Heart right ventricle (tissue), 16 donors: ENCODE data around the gene DNTT. TPM values are rescaled to one million over a fixed set of nuclear protein-coding genes. Genes with fewer than 3 reads are reported as not detected.

Experiments used
- ATAC-seq, 8 donors: fragments of 200-7000 bp; cut with Tn5 transposase; one replicate each; pipeline ENCODE4 v1.9.1; 2020; ENCODE audit warnings: mild to moderate bottlenecking in 8 of 8, moderate library complexity in 8 of 8, moderate number of reproducible peaks in 1 of 8
- DNase-seq, 2 donors: peaks; one replicate each; pipeline ENCODE4 v3.0.0-alpha.2; 2020
- H3K27ac ChIP-seq, 10 donors: fragments of 200-600 bp; sonication (generic) in 2 of 10; one replicate each; pipeline versions ENCODE4 v1.5.0 to v1.8.0; 2020 to 2022; ENCODE audit warnings: mild to moderate bottlenecking in 3 of 10
- H3K27me3 ChIP-seq, 7 donors: fragments of 200-600 bp; one replicate each; pipeline ENCODE4 v1.8.0; 2021 to 2022; ENCODE audit warnings: mild to moderate bottlenecking in 2 of 7
- H3K36me3 ChIP-seq, 9 donors: fragments of 200-600 bp; sonication (generic) in 1 of 9; one replicate each; pipeline versions ENCODE4 v1.5.0 to v1.8.0; 2020 to 2022; ENCODE audit warnings: mild to moderate bottlenecking in 2 of 9
- H3K4me1 ChIP-seq, 9 donors: fragments of 200-600 bp; sonication (generic) in 1 of 9; one replicate each; pipeline versions ENCODE4 v1.5.0 to v1.8.0; 2020 to 2022; ENCODE audit warnings: mild to moderate bottlenecking in 4 of 9
- H3K4me3 ChIP-seq, 10 donors: fragments of 200-600 bp; sonication (generic) in 2 of 10; one replicate each; pipeline versions ENCODE4 v1.5.0 to v1.8.0; 2020 to 2022; ENCODE audit warnings: mild to moderate bottlenecking in 7 of 10, moderate library complexity in 2 of 10
- H3K9me3 ChIP-seq, 11 donors: fragments of 200-600 bp in 10 of 11; sonication (generic) in 2 of 11; one replicate each; pipeline versions ENCODE4 v1.5.0 to v1.8.0; 2013 to 2022; ENCODE audit warnings: mild to moderate bottlenecking in 2 of 11, control low read depth in 1 of 11, moderate library complexity in 1 of 11
- CTCF ChIP-seq, 9 donors: fragments of 200-600 bp; sonication (generic) in 2 of 9; IDR thresholded peaks; one replicate each; pipeline versions ENCODE4 v1.5.0 to v1.8.0; 2021 to 2022; ENCODE audit warnings: antibody characterized with exemption in 9 of 9, mild to moderate bottlenecking in 5 of 9, moderate library complexity in 1 of 9
- WGBS, 2 donors: extraction: QIAGEN DNeasy Blood & Tissue Kit; methylation state at CpG; one replicate each; pipeline ENCODE4 v1.1.7; 2013; ENCODE audit warnings: inconsistent platforms in 1 of 2; 5-methylcytosine and 5-hydroxymethylcytosine counted together
- intact Hi-C, 10 donors: fragments of 100-400 bp; cut with DNase I; formaldehyde crosslinking; loops; one replicate each; pipeline versions ENCODE4 v1.11.1 to v1.14.2; 2022
- long read RNA-seq, 3 donors: library from polyadenylated mRNA; unstranded; transcript quantifications; one replicate each; pipeline ENCODE4 v2.0.0, GENCODE V29; 2020 to 2021
- polyA plus RNA-seq, 2 donors: library from polyadenylated mRNA; stranded (reverse); fragments of 200-250 nt; gene quantifications; one replicate each; pipeline ENCODE4 v1.2.3, GENCODE V29; 2013
- total RNA-seq, 10 donors: library from RNA; stranded (reverse); fragmentation: NEBNext Ultra II Directional in 3 of 10; extraction: Animal tissue kit (Norgen Biotek cat#: 25700) in 3 of 10; gene quantifications; one replicate each; pipeline versions ENCODE4 v1.2.1 to v1.2.4, GENCODE V29; 2021 to 2023
- donor health status: Arrhythmogenic right ventricular cardiomyopathy.
- donor health status: ischemic (EF 13 %, LVEDD 7.1; RV severe dilation, severe dysfunction).
- donor health status: healthy with polysubstance abuse.
- donor health status: DM: no; HTN: yes; CAD: no.
- donor health status: DM: no; HTN: no; CAD: no.
- donor health status: ischemic (EF 25% LVEDD 6.9; RV normal size, moderate dysfunction).
- donor health status: ischemic (EF 25% LVEDD 5.7; RV mildly dilated, moderate dysfunction).
- donor health status: healthy.
- donor health status: DM: yes; HTN: yes; CAD: no.
- donor health status: Ischemic cardiomyopathy.
- donor health status: ischemic (EF 35%, LVEDD 5.7; RV mildly dilated, moderate dysfunction).
- donor health status: nonischemic (EF 11% LVEDD 7.7; RV severe dilation, severe dysfunction).
- donor health status: DM: yes; HTN: yes; CAD: no.
- donor health status: PGD.
- donor health status: ischemic (EF 29% LVEDD 5.4; RV normal size, mild dysfunction).
- donor health status: nonischemic (EF 23%, LVEDD 6.1; RV moderate dilation, normal function).

DNTT gene
- total RNA-seq (not detected), polyA plus RNA-seq (not detected)
- long read RNA-seq, donor 1 = 0 reads
- long read RNA-seq, donor 2 = 0 reads
- long read RNA-seq, donor 3 = 0 reads

- Histone ChIP-seq H3K36me3 (no peaks in the 10 kb centered on the region), H3K27ac (no peak within 1 kb of the TSS), H3K4me1 (peaks cover 0 to 15% (median 5%) of the 10 kb centered on the region in 9 donors), H3K27me3 (peaks cover 0 to 19% (median 4%) of the 10 kb centered on the region in 7 donors), H3K9me3 (no peaks in the 10 kb centered on the region), H3K4me3 (no peak within 1 kb of the TSS)
- TF ChIP-seq CTCF (IDR thresholded peaks at IDR 0.05) = no peak
- DNase-seq = no peak
- intact Hi-C loops = no loop called here
- WGBS, 2 donors = 81 to 86% methylated on average over 8 of the region's 8 CpGs
- ATAC-seq = no peak
Measured at GRCh38 chr10:96304230-96304629, at the start of gene DNTT. Gene DNTT (plus strand): TSS chr10:96304434. CDS start chr10:96304498, 64 bp downstream.

- Histone ChIP-seq H3K27me3 (peaks cover 0 to 8% (median 0%) of the 10 kb centered on the region in 7 donors), H3K27ac (no peak overlapping the region), H3K4me1 (peaks cover 0 to 30% (median 7%) of the 10 kb centered on the region in 9 donors), H3K4me3 (no peak overlapping the region), H3K9me3 (no peaks in the 10 kb centered on the region), H3K36me3 (no peaks in the 10 kb centered on the region)
- WGBS, 2 donors = 80 to 90% methylated on average over 5 of the region's 5 CpGs
- no peak for TF ChIP-seq CTCF (IDR thresholded peaks at IDR 0.05)
- no peak for ATAC-seq
- intact Hi-C loops = no loop called here
- no peak for DNase-seq
Measured at GRCh38 chr10:96254976-96255375, 49.3 kb upstream of the DNTT start.

GRCh38 chr10:96255549-96256333, 48.5 kb upstream of the DNTT start:
- H3K27ac ChIP-seq = no peak overlapping the region
- ATAC-seq = no peak
- intact Hi-C loops = no loop called here
- H3K4me1 ChIP-seq = peaks cover 0 to 34% (median 7%) of the 10 kb centered on the region in 9 donors
- peaks cover 0 to 8% (median 0%) of the 10 kb centered on the region in 7 donors for H3K27me3 ChIP-seq
- TF ChIP-seq CTCF (IDR thresholded peaks at IDR 0.05) = no peak
- H3K36me3 ChIP-seq = no peaks in the 10 kb centered on the region
- DNase-seq = no peak
- no peak overlapping the region for H3K4me3 ChIP-seq
- no peaks in the 10 kb centered on the region for H3K9me3 ChIP-seq
- 70 to 75% methylated on average over 6 of the region's 6 CpGs for WGBS, 2 donors

DNA sequence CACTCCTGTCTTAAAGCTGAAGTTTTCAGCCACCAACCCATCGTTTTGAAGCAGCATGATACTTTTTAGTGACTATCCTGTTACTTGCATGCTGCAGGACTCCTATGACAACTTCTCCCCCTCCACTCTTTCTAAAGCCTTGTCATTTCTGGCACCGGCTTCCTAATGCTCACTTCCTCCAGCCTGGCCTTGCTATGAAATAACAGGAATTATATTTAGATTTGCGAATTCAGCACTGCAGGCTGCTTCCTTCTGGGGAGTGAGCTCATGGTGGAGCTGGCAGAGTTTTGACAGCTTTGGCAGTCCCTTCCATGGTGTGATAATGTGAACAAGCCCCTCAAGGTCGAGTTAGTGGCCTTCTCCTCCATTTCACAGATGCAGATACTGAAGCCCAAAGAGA, 46.3 kb upstream of the DNTT start:
- peaks cover 0 to 34% (median 7%) of the 10 kb centered on the region in 9 donors for H3K4me1 ChIP-seq
- no peaks in the 10 kb centered on the region for H3K9me3 ChIP-seq
- H3K36me3 ChIP-seq = no peaks in the 10 kb centered on the region
- no peak overlapping the region for H3K4me3 ChIP-seq
- peak overlapping the region in 2 of 10 donors; percentile 16 to 70 for H3K27ac ChIP-seq
- DNase-seq = peak; percentile 18 to 48
- H3K27me3 ChIP-seq = peaks cover 0 to 5% (median 0%) of the 10 kb centered on the region in 7 donors
- peak; percentile 63 to 90 (median 78) for ATAC-seq
- WGBS, 2 donors = 8 to 12% methylated on average over 4 of the region's 4 CpGs
- TF ChIP-seq CTCF (IDR thresholded peaks at IDR 0.05) = no peak
- intact Hi-C loops = no loop called here
